SKM-1 (cell line): ENCODE results near the gene GPC2.
"Not testable (repeated sequence)": the region's sequence is repeated elsewhere in the genome, so short reads cannot be mapped to it uniquely, and the experiment has no call there.

Experiments used
- DNase-seq: peaks from one replicate; lab custom pipeline; 2025; ENCODE audit not compliant: unreplicated experiment; lab: John Stamatoyannopoulos, UW

The GPC2 gene

GRCh38 chr7:100177045-100178001 is at the start of gene GPC2, which contains the start of gene STAG3:
Gene GPC2, minus strand, starts transcription at chr7:100177381. Its CDS starts 182 bp downstream, at chr7:100177199.
Gene STAG3, plus strand, starts transcription at chr7:100177918. Its CDS starts 2,639 bp downstream, at chr7:100180557.
- DNase-seq, result peak; percentile 96

- DNase-seq, result not testable (repeated sequence)
These were observed 47.7 kb upstream of the GPC2 start for GRCh38 chr7:100224891-100225290.

- DNase-seq, result not testable (repeated sequence)
These were observed 46.3 kb upstream of the GPC2 start for GRCh38 chr7:100223376-100223927.

- no peak for DNase-seq
These were observed 45.4 kb upstream of the GPC2 start for GRCh38 chr7:100222445-100223132.

GRCh38 chr7:100221767-100222444 is 44.7 kb upstream of the GPC2 start:
- no peak for DNase-seq

GRCh38 chr7:100221231-100221718 is 44.1 kb upstream of the GPC2 start:
- no peak for DNase-seq

- no peak for DNase-seq
These were observed 43.5 kb upstream of the GPC2 start for GRCh38 chr7:100220586-100221230.

- DNase-seq, result not testable (repeated sequence)
These were observed 42.8 kb upstream of the GPC2 start, which contains the start of gene PVRIG for GRCh38 chr7:100219801-100220585. Gene PVRIG, plus strand, starts transcription at chr7:100219949. Its CDS starts 22 bp downstream, at chr7:100219971.

GRCh38 chr7:100219271-100219737 is 42.1 kb upstream of the GPC2 start:
- no peak for DNase-seq

GRCh38 chr7:100217934-100218333 is 40.8 kb upstream of the GPC2 start:
- not testable (repeated sequence) for DNase-seq

GRCh38 chr7:100215895-100216294 is 38.7 kb upstream of the GPC2 start:
- DNase-seq, result no peak

- not testable (repeated sequence) for DNase-seq
These were observed 37.2 kb upstream of the GPC2 start for GRCh38 chr7:100214356-100214755.

- no peak for DNase-seq
These were observed 36.5 kb upstream of the GPC2 start for GRCh38 chr7:100213672-100214071.

GRCh38 chr7:100212631-100213286 is 35.6 kb upstream of the GPC2 start:
- no peak for DNase-seq

GRCh38 chr7:100211342-100211780 is 34.2 kb upstream of the GPC2 start:
- no peak for DNase-seq

GRCh38 chr7:100210805-100211204 is 33.6 kb upstream of the GPC2 start:
- DNase-seq, result no peak

GRCh38 chr7:100209493-100209892 is 32.3 kb upstream of the GPC2 start:
- DNase-seq, result no peak

- DNase-seq, result no peak
These were observed 31.8 kb upstream of the GPC2 start for GRCh38 chr7:100208911-100209408.
